Measurements from ENCODE around the gene ESD. TPM values are rescaled to one million over a fixed set of nuclear protein-coding genes. Genes with fewer than 3 reads are reported as not detected.

ESD gene
- total RNA-seq, 1 donor from 2014 or later = 72.2 TPM

DNA sequence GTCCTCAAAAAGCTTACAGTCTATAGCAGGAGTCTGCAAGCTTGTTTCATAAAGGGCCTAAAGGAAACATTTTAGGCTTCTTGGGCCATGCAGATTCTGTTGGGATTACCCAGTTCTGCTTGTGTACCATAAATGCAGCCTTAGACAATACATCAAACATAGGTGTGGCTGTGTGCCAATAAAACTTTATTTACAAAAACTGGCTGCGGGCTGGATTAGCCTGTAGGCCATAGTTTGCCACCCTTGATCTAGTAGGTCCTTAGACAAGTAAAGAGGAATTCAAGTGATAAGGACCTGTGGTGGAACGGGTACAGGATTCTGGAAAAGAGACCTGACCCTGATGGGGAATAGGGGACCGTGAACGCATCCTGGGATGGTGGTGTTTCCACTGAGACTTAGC, 51.9 kb downstream of the ESD start:
- no peak for ATAC-seq

DNA sequence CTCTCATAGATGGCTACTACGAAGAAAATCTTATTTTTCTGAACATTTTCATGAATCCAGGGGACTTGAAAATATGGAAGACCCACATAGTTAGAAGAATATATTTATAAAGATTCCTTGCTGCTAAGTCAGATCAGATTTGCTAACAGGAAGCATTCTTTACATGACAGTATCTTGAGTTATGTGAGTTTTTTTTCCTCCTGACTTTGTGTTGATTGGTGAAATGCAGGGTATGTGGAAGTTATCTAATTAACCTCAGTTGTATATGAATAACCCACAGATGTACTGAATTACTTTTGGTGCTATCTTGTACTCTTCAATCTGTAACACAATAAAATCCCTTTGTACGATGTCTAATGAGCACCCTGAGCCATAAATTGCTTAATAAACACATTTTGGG, 53.8 kb downstream of the ESD start:
- ATAC-seq = no peak

DNA sequence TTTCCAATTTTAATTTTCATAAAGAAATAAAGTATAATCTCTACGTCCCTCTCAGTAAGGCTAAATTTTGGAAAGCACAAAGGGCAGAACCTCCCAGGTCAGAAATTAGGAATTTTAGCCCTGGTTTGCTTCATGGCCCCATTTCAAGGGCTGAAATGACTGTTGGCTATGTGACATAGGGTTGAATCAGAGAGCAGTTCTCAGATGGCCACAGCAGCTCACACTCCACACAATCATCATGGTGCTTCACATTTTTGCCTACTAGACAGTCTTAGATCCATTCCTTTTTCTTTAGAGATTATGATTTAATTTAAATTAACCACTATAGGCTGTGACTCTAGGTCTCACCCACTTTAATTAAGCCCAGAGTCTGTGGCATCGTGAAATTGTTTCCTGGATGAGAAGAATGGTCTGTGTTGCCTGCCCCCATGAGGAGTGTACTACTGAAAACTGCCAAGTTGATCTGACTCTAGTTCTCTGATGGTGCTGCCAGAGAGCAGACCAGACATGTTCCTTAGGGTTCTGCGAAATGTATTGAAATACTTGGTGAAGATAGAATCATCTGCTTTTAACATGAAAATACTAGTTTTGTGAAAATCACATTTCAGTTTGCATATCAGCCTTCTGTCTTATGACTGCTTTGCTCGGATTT, 57.4 kb downstream of the ESD start:
- no peak for ATAC-seq

DNA sequence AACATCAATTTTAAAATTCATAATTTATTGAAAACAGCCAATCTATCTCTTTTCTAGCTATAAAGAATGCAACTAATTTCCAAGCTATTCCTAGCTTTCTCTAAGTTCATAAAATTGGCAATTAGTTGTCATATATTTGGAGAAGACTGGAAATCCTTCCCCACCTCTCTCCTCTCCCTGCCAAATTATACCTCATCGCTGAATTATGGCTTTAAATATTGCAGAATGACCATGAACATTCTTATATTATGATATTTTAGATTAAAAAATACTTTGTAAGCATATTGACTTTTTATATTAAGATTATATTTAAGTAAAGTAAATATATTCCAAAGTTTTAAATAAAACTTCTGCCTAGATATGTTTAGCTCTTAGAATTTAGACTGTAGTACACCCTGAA, 58.2 kb downstream of the ESD start:
- no peak for ATAC-seq

DNA sequence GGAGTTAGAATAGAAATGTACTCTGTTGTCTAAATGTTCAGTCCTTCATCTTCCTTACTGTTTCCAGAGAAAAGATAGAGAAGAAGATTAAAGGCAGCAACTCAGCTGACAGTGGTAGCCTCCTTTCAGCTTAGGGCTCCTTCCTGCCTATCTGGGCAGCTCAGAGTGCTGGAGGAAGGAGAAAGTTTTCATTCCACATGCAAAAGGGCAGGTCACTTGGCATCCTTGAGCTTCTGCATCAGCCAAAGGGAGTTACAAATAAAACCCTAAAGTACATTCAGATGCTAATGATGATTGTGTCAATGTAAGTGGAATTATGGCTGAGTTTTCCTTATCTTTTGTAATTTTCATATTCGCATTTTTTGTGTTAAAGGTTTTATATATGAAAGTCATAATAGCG, 58.9 kb downstream of the ESD start:
- no peak for ATAC-seq

DNA sequence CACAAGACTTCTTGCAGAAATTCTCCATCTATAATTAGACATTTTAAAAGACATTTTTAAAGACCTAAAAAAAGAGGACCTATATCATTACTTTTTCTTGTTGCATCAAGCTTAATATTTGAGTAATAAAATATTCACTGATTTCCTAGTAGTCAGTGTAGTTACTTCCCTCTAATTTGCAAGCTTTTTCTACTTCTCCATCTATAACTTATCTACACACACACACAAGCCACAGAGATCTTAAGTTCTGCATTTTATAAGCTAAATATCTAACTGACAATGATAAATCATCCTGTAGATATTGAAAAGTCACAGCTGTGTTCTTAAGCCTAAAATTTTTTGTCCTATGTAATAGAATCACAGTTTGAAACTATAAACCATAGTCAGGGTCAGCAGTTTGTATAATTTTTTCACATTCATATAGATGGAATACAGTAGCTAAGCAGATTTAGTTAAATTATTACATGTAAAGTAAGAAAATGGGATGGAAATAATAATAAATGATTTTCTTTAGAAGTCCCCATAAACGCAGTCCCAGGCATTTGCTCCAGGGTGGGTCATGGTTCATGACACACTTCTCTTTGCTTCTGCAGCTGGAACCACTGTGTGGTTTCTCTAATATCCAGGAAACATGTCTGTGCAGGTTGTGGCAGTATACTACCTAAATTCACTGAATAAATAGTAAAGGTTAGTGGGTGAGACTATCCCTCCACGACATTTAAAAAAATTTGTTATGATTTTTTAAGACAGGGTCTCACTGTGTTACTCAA, 60.2 kb downstream of the ESD start:
- no peak for ATAC-seq

DNA sequence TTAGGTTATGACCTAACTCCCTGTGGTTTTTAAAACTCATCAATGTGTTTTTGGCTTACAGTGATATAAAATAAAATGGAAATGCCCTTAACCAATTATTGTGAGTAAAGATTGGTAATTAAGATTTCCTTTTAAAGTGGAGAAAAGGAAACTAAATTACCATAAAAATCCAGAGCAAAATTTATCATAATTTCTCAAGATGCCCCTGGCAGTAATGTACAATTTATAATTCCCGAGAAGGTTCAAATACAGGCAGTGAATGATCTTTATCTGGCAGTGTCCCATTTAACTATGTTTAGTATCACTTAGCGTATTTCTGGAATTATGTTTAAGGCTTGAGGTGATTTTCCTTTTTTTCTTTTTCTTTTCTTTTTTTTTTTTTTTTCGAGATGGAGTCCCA, 61.5 kb downstream of the ESD start:
- no peak for ATAC-seq

DNA sequence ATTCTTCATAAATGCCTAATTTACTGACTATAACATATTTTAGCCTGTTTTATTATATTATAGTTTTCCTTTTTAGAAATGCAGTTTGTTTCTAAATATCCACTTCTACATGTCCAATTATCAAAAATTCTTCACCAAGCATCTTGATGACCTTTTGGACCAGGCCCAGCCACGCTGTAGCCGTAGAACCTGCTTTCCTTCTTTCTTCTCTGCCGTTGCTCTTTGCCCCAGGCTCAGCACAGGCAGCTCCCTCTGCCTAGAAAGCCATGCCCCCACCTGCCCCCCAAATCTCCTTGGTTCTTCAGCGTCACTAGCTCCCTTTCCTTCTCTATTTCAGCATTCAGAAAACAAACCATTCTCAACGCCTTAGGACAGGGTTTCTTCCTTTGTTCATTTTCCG, 65.4 kb downstream of the ESD start:
- no peak for ATAC-seq

DNA sequence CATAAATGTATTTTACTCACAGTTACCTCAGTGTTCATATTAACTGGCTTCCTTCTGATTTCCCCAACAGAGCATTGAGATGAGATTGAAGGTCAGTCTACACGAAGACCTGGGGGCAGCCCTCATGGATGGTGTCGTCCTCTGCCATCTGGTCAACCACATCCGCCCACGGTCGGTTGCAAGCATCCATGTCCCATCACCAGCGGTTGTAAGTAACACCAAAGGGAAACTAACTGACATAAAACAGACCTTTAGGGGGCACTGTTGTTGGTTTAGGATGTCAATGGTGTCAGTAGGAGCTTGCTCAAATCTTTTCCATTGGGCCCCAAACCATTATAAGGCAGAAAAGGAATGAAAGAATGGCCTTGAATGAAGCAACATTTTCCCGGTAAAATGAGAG, 68.2 kb downstream of the ESD start:
- ATAC-seq = no peak

DNA sequence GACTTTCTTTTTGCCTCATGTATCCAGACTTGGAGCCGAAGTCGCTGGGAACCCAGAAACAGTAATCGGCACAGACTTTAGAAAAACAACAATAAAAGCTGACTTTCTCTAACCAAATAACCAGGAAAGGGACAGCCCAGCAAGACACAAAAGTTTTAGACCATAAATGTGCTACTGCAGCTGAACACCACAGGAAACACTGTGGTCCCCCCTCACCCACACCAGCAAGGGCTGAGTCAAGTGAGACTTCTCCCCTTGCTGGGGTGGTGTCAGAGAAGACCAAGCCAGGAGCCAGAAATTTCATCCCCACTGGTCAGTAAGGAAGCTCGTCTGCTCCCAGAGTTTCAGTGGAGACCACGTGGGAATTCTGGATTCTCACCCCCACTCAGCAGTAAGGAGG, 70.6 kb downstream of the ESD start:
- no peak for ATAC-seq

Other genes starting within 250 kb of the ESD start
- 7.0 TPM for gene LRCH1, start 244.0 kb downstream of the ESD start, total RNA-seq
- gene HTR2A, start 99.9 kb upstream of the ESD start, total RNA-seq = 0.08 TPM

All from esophagus mucosa (tissue), 1 donor.